AG20443 (cell line): ENCODE data around the gene ATP6AP2.

Experiments used
- DNase-seq: peaks from one replicate; pipeline ENCODE4 v3.0.0; 2012; ENCODE audit warnings: low spot score, mixed read lengths

The ATP6AP2 gene

GRCh38 chrX:40644176-40644575, 63.4 kb downstream of the ATP6AP2 start:
- peak; percentile 36 for DNase-seq

GRCh38 chrX:40644821-40645358, 64.1 kb downstream of the ATP6AP2 start:
- DNase-seq: peak; percentile 57

DNA sequence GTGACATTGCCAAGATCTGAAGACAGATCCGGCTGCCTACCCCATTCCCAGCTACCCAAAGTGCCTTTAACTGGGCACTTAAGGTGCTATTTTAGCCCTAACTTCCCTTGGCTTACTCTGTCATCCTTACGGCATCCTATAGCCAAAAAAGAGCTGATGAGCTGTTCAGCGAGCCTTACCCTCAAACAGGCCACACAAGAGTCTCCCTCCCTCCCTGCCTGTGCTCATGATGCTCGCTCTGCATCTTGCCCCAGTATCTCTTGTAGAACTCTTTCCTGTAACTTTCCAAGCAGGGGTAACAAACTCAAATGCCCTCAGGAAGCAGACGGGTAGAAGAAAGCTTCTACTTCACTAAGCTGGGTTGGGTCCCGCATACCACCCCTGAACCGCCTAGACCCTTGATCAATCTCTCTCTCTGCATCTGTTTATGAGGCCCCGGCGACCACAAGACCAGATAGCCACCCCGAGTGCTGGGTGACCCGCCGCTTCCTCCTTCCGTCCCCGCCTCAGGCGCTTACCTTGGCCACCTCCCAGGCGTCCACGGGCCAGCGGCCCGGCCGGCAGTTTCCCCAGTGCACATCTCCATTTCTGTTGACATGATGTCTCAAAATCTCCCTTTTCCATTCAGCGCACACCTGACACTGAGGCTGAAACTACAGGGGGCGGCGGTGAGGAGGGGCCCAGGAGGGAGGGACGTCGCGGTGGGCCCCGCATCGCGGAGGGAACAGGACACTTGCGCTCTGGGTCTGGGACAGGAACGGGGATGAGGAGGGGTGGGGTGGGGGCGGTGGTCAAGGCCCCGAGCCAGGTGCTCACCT, 65.9 kb downstream of the ATP6AP2 start:
- DNase-seq: peak; percentile 32

DNA sequence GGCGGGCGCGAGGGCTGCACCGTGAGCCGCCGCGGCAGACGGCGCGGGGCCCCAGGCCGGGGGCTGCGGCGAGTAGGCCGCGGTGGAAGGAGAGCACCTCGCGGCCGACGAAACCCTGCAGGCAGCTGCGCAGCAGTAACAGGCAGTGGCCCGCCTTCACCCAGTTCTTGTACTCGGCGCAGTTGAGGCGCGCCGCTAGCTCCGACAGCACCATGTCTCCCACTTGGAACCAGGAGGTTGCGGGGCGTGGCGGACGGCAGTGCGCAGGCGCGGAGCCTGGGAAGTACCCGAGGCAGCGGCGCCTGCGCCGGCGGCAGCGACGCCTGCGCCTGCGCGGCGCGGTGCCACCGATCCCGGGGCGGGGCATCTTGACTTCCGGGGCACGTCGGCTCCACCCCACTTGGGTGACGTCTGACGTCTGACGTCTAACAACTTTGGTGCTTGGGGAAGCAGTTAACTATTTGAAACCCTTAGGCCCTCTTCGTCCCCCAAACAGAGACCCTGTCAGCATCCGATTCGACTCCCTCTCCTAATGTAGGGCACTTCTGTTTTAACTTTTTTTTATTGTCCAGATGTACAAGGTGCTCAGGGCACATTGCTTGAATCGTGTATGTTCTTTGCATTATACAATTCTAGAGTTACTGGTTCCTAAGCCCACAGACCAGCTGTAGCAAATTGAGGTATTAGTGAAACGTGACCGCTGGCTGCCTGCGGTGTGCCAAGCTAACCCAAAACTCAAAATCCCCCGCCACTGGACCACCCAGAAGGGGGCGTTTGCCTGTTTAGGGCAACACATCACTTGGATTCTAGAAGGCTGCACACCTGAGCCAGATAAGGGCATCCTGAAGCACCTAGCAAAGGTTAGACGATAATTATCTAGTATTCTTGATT, 66.8 kb downstream of the ATP6AP2 start, which contains the start of gene CXorf38:
Gene CXorf38, minus strand, starts transcription at position 255 of the 891 bp plus-strand sequence. Its CDS starts 41 bp downstream, at position 214.
- peak; percentile 96 for DNase-seq

- DNase-seq: peak; percentile 16
Observed at GRCh38 chrX:40651620-40652223, 71.0 kb downstream of the ATP6AP2 start.

- DNase-seq: no peak
Observed at GRCh38 chrX:40652664-40653063, 71.9 kb downstream of the ATP6AP2 start.

- no peak for DNase-seq
Observed at GRCh38 chrX:40653535-40653934, 72.8 kb downstream of the ATP6AP2 start.
